GM12873 (cell line): ENCODE results near the gene PHF3.

Source experiments
- CTCF ChIP-seq: IDR thresholded peaks from 2 replicates; pipeline ENCODE4 v1.5.1; 2012; ENCODE audit warnings: low read depth, mild to moderate bottlenecking, moderate library complexity, low read length, control low read depth; ENCODE audit not compliant: insufficient read depth; ENCODE audit errors: missing control alignments

Gene PHF3

GRCh38 chr6:63663956-63664281 lies 28.3 kb downstream of the PHF3 start:
- TF ChIP-seq CTCF, result no peak

- TF ChIP-seq CTCF, result no peak
Measured at GRCh38 chr6:63671098-63671754, 35.6 kb downstream of the PHF3 start.

- no peak for TF ChIP-seq CTCF
Measured at GRCh38 chr6:63672582-63673129, 37.1 kb downstream of the PHF3 start.

GRCh38 chr6:63673692-63674091 lies 38.1 kb downstream of the PHF3 start:
- no peak for TF ChIP-seq CTCF

- TF ChIP-seq CTCF, result no peak
Measured at GRCh38 chr6:63674635-63675034, 39.0 kb downstream of the PHF3 start.

- no peak for TF ChIP-seq CTCF
Measured at GRCh38 chr6:63675138-63675537, 39.5 kb downstream of the PHF3 start.

GRCh38 chr6:63676412-63677114 lies 41.0 kb downstream of the PHF3 start:
- no peak for TF ChIP-seq CTCF
